GM23338 (cell line): ENCODE measurements around the gene RBM22.

ENCODE experiments used
- CTCF ChIP-seq, 2 experiments: fragments of 200-600 bp in 1 of 2; sonication (generic) in 1 of 2; conservative IDR thresholded peaks; 2 replicates each; pipeline versions ENCODE4 v1.5.1 to v1.6.1; 2016 to 2017; ENCODE audit warnings: antibody characterized with exemption in 2 of 2, low read depth in 2 of 2, mild to moderate bottlenecking in 2 of 2, moderate library complexity in 1 of 2
- JUNB ChIP-seq: IDR thresholded peaks from one replicate; pipeline ENCODE4 v1.6.1; 2016; ENCODE audit warnings: antibody characterized with exemption; ENCODE audit not compliant: unreplicated experiment
- POLR2AphosphoS5 ChIP-seq: IDR thresholded peaks from 2 replicates; pipeline ENCODE4 v1.6.1; 2016; ENCODE audit warnings: antibody characterized with exemption, low read depth

- TF ChIP-seq POLR2AphosphoS5 (no peak), CTCF (conservative IDR thresholded peaks at IDR 0.05; ENCODE audit: low read depth in 2 of 2) (no peak), JUNB (no peak)
Measured at GRCh38 chr5:150690760-150691159, 10.1 kb downstream of the RBM22 start.
